Upper lobe of left lung (tissue), 6 donors: ENCODE data around the gene GRID1. TPM values are rescaled to one million over a fixed set of nuclear protein-coding genes. Genes with fewer than 3 reads are reported as not detected.
A peak's percentile ranks its signal among the peaks of the same experiment; 100 is the strongest.

Experiments
- ATAC-seq, 2 donors: fragments of 200-7000 bp; cut with Tn5 transposase; one replicate each; pipeline ENCODE4 v1.9.1; 2022; ENCODE audit warnings: mild to moderate bottlenecking in 2 of 2, moderate library complexity in 2 of 2; ENCODE audit not compliant: low FRiP score in 2 of 2
- DNase-seq, 2 donors: peaks; one replicate each; pipeline ENCODE4 v3.0.0-alpha.2; 2019 to 2020
- H3K27ac ChIP-seq, 4 donors: fragments of 200-600 bp; sonication (generic); one replicate each; pipeline ENCODE4 v1.5.1; 2016 to 2019
- H3K27me3 ChIP-seq, 4 donors: fragments of 200-600 bp; sonication (generic); one replicate each; pipeline ENCODE4 v1.5.1; 2017 to 2019
- H3K36me3 ChIP-seq, 4 donors: fragments of 200-600 bp; sonication (generic); one replicate each; pipeline ENCODE4 v1.5.1; 2016 to 2019
- H3K4me1 ChIP-seq, 4 donors: fragments of 200-600 bp; sonication (generic); one replicate each; pipeline ENCODE4 v1.5.1; 2018 to 2019
- H3K4me3 ChIP-seq, 4 donors: fragments of 200-600 bp; sonication (generic); one replicate each; pipeline ENCODE4 v1.5.1; 2017 to 2019; ENCODE audit warnings: mild to moderate bottlenecking in 2 of 4, moderate library complexity in 1 of 4
- H3K9me3 ChIP-seq, 4 donors: fragments of 200-600 bp; sonication (generic); one replicate each; pipeline ENCODE4 v1.5.1; 2018 to 2019
- CTCF ChIP-seq, 6 experiments: fragments of 450-650 bp in 4 of 6; fragments of 200-600 bp in 2 of 6; sonication (generic) in 2 of 6; IDR thresholded peaks; one replicate each; pipeline ENCODE4 v1.5.1; 2016 to 2019; ENCODE audit warnings: antibody characterized with exemption in 6 of 6
- EP300 ChIP-seq, 4 donors: sonication (generic); formaldehyde crosslinking; IDR thresholded peaks; one replicate each; pipeline ENCODE4 v1.5.1; 2017; ENCODE audit warnings: antibody characterized with exemption in 4 of 4, control low read depth in 2 of 4
- POLR2A ChIP-seq, 4 donors: fragments of 450-650 bp; IDR thresholded peaks; one replicate each; pipeline ENCODE4 v1.5.1; 2016 to 2017; ENCODE audit warnings: antibody characterized with exemption in 4 of 4, mild to moderate bottlenecking in 2 of 4
- POLR2AphosphoS5 ChIP-seq, 2 donors: sonication (generic); formaldehyde crosslinking; IDR thresholded peaks; one replicate each; pipeline ENCODE4 v1.5.1; 2017; ENCODE audit warnings: antibody characterized with exemption in 2 of 2
- WGBS, 2 donors: methylation state at CpG; one replicate each; pipeline ENCODE4 v1.1.5; 2017 to 2018; 5-methylcytosine and 5-hydroxymethylcytosine counted together
- total RNA-seq, 6 donors: library from RNA; depleted of rRNA in 4 of 6; stranded (reverse); fragments of >200 nt in 4 of 6; gene quantifications; one replicate each; pipeline versions ENCODE4 v1.1.0 to v1.2.1, GENCODE V29; 2016 to 2021
- donor health status: DM: no; HTN: no; CAD: no; lungs with moderate emphysema.
- donor health status: DM: no; HTN: yes; CAD: no; lungs with severe emphysema.

Gene GRID1
- total RNA-seq, 6 donors from 2014 or later: 1.5 to 5.2 (median 3.2) TPM

DNA sequence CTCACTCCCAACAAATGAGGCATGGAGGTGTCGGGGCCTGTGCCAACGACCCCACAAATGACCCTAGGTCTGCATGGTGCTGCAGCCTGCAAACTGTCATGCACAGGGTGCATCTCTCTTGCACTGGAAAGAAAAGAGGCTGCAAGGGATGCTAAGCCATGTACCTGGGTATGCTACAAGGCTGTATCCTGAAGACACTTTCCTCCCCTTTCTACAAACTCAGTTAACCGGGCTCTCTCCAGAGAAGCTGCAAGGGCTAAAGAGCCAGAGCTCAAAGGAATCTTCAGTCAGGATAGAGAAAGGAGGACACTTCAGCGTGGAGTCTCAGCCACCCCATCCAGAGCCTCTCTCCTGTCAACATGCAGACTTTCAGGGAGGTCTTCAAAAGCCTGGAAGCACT, 449.0 kb downstream of the GRID1 start:
- no peak for ATAC-seq
- no peaks in the 10 kb centered on the region for H3K9me3 ChIP-seq
- no peak overlapping the region for H3K27ac ChIP-seq
- TF ChIP-seq POLR2AphosphoS5 (IDR thresholded peaks at IDR 0.05) (no peak), EP300 (IDR thresholded peaks at IDR 0.05) (no peak), POLR2A (IDR thresholded peaks at IDR 0.05) (no peak), CTCF (IDR thresholded peaks at IDR 0.05) (no peak)
- no peaks in the 10 kb centered on the region for H3K36me3 ChIP-seq
- no peak for DNase-seq
- no peak overlapping the region for H3K4me3 ChIP-seq
- no peaks in the 10 kb centered on the region for H3K27me3 ChIP-seq
- WGBS, 2 donors: 73 to 82% methylated on average over 4 of the region's 4 CpGs
- peaks cover 0 to 8% (median 3%) of the 10 kb centered on the region in 4 donors for H3K4me1 ChIP-seq

DNA sequence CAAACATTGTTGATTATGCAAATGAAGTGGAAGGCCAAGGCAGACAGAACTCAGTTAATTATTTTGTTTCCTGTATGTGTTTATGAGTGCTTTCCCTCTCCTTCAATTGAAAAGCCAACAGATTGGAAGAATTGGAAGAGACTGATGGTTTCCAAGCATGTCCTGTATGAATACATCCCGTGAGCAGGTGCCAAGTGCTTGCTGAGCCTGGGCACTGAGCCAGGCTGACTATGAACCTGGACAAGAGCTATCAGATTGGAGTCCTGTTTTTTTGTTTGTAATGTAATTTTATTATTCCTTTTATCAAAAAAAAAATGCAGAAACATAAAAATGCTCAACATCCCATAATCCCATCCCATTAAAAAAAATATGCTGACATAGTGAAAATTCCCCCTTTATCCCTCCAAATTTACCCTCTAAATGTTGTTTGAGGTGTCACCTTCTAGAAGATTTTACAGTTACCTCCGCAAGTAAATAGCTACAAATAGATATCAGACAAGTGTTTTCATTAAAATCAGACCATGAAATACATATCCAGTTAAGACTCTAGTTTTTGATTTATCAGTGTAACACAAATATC, 449.5 kb downstream of the GRID1 start:
- no peak for ATAC-seq
- DNase-seq: no peak
- Histone ChIP-seq H3K4me1 (peaks cover 0 to 8% (median 3%) of the 10 kb centered on the region in 4 donors), H3K27ac (no peak overlapping the region), H3K9me3 (no peaks in the 10 kb centered on the region), H3K27me3 (no peaks in the 10 kb centered on the region), H3K36me3 (no peaks in the 10 kb centered on the region), H3K4me3 (no peak overlapping the region)
- WGBS, 2 donors: 61 to 71% methylated on average over 2 of the region's 2 CpGs
- no peak for TF ChIP-seq POLR2AphosphoS5 (IDR thresholded peaks at IDR 0.05)
- no peak for TF ChIP-seq CTCF (IDR thresholded peaks at IDR 0.05)
- TF ChIP-seq EP300 (IDR thresholded peaks at IDR 0.05): no peak
- no peak for TF ChIP-seq POLR2A (IDR thresholded peaks at IDR 0.05)

- Histone ChIP-seq H3K4me3 (no peak overlapping the region), H3K27ac (no peak overlapping the region), H3K36me3 (no peaks in the 10 kb centered on the region), H3K27me3 (no peaks in the 10 kb centered on the region), H3K4me1 (peaks cover 0 to 8% (median 3%) of the 10 kb centered on the region in 4 donors), H3K9me3 (no peaks in the 10 kb centered on the region)
- no peak for DNase-seq
- no peak for ATAC-seq
- 50 to 52% methylated on average over 4 to 5 of the region's 5 CpGs for WGBS, 2 donors
- TF ChIP-seq POLR2AphosphoS5 (IDR thresholded peaks at IDR 0.05): no peak
- TF ChIP-seq POLR2A (IDR thresholded peaks at IDR 0.05): no peak
- TF ChIP-seq CTCF (IDR thresholded peaks at IDR 0.05): no peak
- TF ChIP-seq EP300 (IDR thresholded peaks at IDR 0.05): no peak
Observed at GRCh38 chr10:85916286-85916685, 450.3 kb downstream of the GRID1 start.

- TF ChIP-seq CTCF (IDR thresholded peaks at IDR 0.05) (no peak), POLR2AphosphoS5 (IDR thresholded peaks at IDR 0.05) (no peak), EP300 (IDR thresholded peaks at IDR 0.05) (no peak), POLR2A (IDR thresholded peaks at IDR 0.05) (no peak)
- Histone ChIP-seq H3K27ac (no peak overlapping the region), H3K36me3 (no peaks in the 10 kb centered on the region), H3K27me3 (no peaks in the 10 kb centered on the region), H3K9me3 (no peaks in the 10 kb centered on the region), H3K4me1 (peaks cover 0 to 8% (median 3%) of the 10 kb centered on the region in 4 donors), H3K4me3 (no peak overlapping the region)
- no peak for DNase-seq
- WGBS, 2 donors: 91 to 96% methylated on average over 4 of the region's 4 CpGs
- ATAC-seq: peak in 1 of 2 donors; percentile 21
Observed at GRCh38 chr10:85915245-85915846, 451.2 kb downstream of the GRID1 start.

DNA sequence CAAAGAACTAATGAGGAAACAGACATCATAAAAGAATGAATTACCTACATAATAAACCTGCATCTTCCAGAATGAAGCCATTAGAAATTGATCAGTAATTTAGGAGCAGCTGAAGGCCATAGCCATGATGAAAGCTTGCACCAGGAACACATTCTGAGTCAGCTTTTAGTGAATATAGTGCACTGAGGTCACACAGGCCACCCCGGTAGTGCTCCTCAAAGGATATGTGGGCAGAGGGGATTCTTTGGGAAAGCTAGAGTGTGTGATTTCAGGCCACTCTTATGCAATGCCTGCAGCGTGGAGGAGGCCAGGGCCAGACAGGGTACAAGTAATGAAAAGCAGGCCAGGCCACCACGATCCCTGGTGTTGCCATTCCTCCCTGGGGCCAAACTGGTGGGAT, 451.9 kb downstream of the GRID1 start:
- WGBS, 2 donors: 85 to 95% methylated on average over 3 of the region's 3 CpGs
- TF ChIP-seq POLR2A (IDR thresholded peaks at IDR 0.05) (no peak), CTCF (IDR thresholded peaks at IDR 0.05) (no peak), EP300 (IDR thresholded peaks at IDR 0.05) (no peak), POLR2AphosphoS5 (IDR thresholded peaks at IDR 0.05) (no peak)

More for the DNA sequence above, 451.9 kb downstream of the GRID1 start:
- ATAC-seq: no peak
- peaks cover 0 to 6% (median 2%) of the 10 kb centered on the region in 4 donors for H3K4me1 ChIP-seq
- no peaks in the 10 kb centered on the region for H3K27me3 ChIP-seq
- H3K27ac ChIP-seq: no peak overlapping the region
- no peaks in the 10 kb centered on the region for H3K36me3 ChIP-seq
- H3K4me3 ChIP-seq: no peak overlapping the region
- H3K9me3 ChIP-seq: no peaks in the 10 kb centered on the region
- no peak for DNase-seq
